ENCODE results near the gene CARNS1.
"Not testable (repeated sequence)": the region's sequence is repeated elsewhere in the genome, so short reads cannot be mapped to it uniquely, and the experiment has no call there.

CARNS1 gene

GRCh38 chr11:67400942-67401494 is 14.5 kb upstream of the CARNS1 start:
- no peaks in the 10 kb centered on the region for H3K79me2 ChIP-seq
- peak overlapping the region; percentile 87 for H3K4me2 ChIP-seq (ENCODE audit: low read length)
- no peak for TF ChIP-seq CTCF (IDR thresholded peaks at IDR 0.05)
- H3K36me3 ChIP-seq (ENCODE audit: control insufficient read depth, insufficient read depth, low read length): no peaks in the 10 kb centered on the region
- no peaks in the 10 kb centered on the region for H3K27me3 ChIP-seq (ENCODE audit: control insufficient read depth, insufficient read depth, low read length)
- H3K9ac ChIP-seq: peak overlapping the region; percentile 53
- H3K9me3 ChIP-seq (ENCODE audit: control insufficient read depth, low read length): no peaks in the 10 kb centered on the region
- H3K4me1 ChIP-seq: no peaks in the 10 kb centered on the region
- H2AFZ ChIP-seq: peak overlapping the region; percentile 72
- H3K27ac ChIP-seq: peak overlapping the region; percentile 61
- peak overlapping the region; percentile 71 for H3K4me3 ChIP-seq (ENCODE audit: low read depth, low read length)

DNA sequence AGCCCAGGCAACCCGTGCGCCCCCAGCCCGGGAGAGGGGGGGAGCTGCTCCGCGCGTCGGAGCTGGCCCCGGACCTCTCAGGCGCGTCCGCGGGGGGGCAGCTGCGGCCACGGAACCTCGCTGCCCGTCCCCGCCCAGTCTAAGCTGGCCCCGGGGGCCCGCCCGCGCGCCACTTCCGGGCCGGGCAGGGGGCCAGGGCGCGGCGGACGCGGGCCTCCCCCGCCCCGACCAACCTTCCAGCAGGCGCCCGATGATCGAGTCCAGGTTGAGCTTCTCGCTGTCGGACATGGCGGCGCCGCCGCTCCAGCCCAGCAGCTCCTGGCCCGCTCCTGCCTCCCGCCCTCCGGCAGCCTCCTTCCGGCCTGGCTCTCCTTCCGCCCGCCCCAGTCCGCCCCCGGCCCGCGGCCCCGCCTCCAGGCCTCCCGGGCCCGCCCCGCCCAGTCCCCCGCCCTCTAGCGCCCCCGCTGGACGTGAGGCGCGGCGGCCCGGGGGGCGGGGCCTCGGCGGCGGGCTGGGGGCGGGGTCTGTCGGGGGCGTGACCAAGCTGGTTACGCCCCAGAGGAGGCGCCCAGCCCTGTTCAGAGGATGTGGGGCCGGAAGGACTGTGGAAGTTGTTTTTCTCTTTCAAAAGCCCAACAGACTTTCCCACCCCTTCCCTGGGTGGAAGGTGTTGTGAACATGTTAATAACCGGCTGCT is 13.8 kb upstream of the CARNS1 start, which contains the start of gene PPP1CA:
Gene PPP1CA, minus strand, starts transcription at position 364 of the 697 bp plus-strand sequence. Its CDS starts 76 bp downstream, at position 288.
- H3K79me2 ChIP-seq: no peaks in the 10 kb centered on the region
- peak within 1 kb of the TSS; percentile 87 for H3K4me2 ChIP-seq (ENCODE audit: low read length)
- H2AFZ ChIP-seq: peak within 1 kb of the TSS; percentile 73
- H3K9ac ChIP-seq: peak within 1 kb of the TSS; percentile 53
- H3K4me1 ChIP-seq: no peaks in the 10 kb centered on the region
- H3K27me3 ChIP-seq (ENCODE audit: control insufficient read depth, insufficient read depth, low read length): no peaks in the 10 kb centered on the region
- H3K27ac ChIP-seq: peak within 1 kb of the TSS; percentile 61
- H3K36me3 ChIP-seq (ENCODE audit: control insufficient read depth, insufficient read depth, low read length): no peaks in the 10 kb centered on the region
- TF ChIP-seq CTCF (IDR thresholded peaks at IDR 0.05): peak; percentile 17
- H3K4me3 ChIP-seq (ENCODE audit: low read depth, low read length): peak within 1 kb of the TSS; percentile 71
- no peaks in the 10 kb centered on the region for H3K9me3 ChIP-seq (ENCODE audit: control insufficient read depth, low read length)

DNA sequence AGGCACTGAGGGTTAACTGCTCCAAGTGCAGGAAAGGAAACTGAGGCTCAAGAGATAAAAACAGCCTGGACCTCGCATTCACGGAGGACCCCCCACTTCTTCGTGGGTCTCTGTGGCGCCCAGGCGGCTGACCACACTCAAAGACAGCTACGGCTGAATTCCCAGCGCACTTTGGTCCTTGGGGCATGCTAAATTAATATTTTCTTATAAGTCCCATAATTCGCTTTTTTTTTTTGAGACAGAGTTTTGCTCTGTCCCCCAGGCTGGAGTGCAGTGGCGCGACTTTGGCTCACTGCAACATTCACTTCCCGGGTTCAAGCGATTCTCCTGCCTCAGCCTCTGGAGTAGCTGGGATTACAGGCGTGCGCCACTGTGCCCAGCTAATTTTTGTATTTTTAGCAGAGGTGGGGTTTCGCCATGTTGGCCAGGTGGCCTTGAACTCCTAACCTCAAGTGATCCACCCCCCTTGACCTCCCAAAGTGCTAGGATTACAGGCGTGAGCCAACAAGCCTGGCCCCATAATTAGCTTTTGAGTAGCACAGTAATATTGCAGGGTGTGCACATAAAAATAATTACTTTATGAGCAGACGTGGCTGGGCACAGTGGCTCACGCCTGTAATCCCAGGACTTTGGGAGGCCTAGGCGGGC is 13.2 kb upstream of the CARNS1 start:
- H3K4me1 ChIP-seq; H3K9ac ChIP-seq; H3K9me3 ChIP-seq (ENCODE audit: control insufficient read depth, low read length); H3K27me3 ChIP-seq (ENCODE audit: control insufficient read depth, insufficient read depth, low read length); H3K79me2 ChIP-seq; H3K36me3 ChIP-seq (ENCODE audit: control insufficient read depth, insufficient read depth, low read length): not testable (repeated sequence)
- Histone ChIP-seq H3K4me2 (ENCODE audit: low read length) (peak overlapping the region; percentile 67), H2AFZ (peak overlapping the region; percentile 73), H3K27ac (peak overlapping the region; percentile 57), H3K4me3 (ENCODE audit: low read depth, low read length) (peak overlapping the region; percentile 37)

DNA sequence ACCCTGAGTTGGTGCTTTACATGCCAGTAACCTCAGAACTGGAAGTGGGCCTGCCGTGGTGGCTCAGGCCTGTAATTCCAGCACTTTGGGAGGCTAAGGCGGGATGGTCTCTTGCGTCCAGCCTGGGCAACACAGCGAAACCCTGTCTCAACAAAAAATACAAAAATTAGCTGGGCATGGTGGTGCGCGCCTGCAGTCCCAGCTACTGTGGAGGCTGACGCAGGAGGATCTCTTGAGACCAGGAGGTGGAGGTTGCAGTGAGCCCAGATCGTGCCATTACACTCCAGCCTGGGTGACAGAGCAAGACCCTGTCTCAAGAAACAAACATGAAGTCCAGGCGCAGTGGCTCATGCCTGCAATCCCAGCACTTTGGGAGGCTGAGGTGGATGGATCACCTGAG is 12.4 kb upstream of the CARNS1 start:
- H3K4me3 ChIP-seq (ENCODE audit: low read depth, low read length); H3K9me3 ChIP-seq (ENCODE audit: control insufficient read depth, low read length); H2AFZ ChIP-seq; H3K79me2 ChIP-seq; H3K36me3 ChIP-seq (ENCODE audit: control insufficient read depth, insufficient read depth, low read length); H3K27me3 ChIP-seq (ENCODE audit: control insufficient read depth, insufficient read depth, low read length); H3K4me2 ChIP-seq (ENCODE audit: low read length); H3K9ac ChIP-seq; H3K27ac ChIP-seq; H3K4me1 ChIP-seq: not testable (repeated sequence)

DNA sequence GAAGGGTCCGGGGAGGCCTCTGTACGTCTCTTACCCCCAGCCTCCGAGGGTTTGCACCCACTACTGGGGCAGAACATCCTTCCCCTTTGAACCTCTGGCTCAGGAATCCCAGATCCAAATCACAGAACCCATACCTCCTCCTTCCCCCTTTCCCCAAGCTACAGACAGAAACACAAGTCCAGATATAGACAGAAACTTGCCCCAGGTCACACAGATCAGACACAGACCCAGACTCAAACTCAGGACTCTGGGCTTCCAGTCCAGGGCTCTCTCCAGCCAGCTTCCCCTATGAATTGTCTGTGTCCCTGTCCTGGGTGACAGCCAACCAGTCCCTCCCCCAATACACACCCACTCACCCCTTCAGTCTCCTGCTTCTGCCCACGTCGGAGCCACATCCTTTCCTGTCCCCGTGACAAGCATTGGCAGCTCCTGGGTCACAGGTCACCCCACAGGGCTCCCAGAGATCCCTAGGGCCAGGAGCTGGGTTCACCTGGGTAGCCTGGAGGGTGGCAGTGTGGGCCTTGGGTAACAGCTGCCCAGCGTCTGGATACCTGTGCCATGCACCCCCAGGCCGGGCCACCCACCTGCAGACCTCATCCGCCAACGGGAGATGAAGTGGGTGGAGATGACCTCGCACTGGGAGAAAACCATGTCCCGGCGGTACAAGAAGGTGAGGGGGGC is 10.8 kb upstream of the CARNS1 start:
- H3K9me3 ChIP-seq (ENCODE audit: control insufficient read depth, low read length): no peaks in the 10 kb centered on the region
- H3K4me1 ChIP-seq: no peaks in the 10 kb centered on the region
- H3K27me3 ChIP-seq (ENCODE audit: control insufficient read depth, insufficient read depth, low read length): no peaks in the 10 kb centered on the region
- no peak overlapping the region for H2AFZ ChIP-seq
- no peak overlapping the region for H3K4me2 ChIP-seq (ENCODE audit: low read length)
- no peaks in the 10 kb centered on the region for H3K79me2 ChIP-seq
- no peak for TF ChIP-seq CTCF (IDR thresholded peaks at IDR 0.05)
- H3K27ac ChIP-seq: no peak overlapping the region
- H3K4me3 ChIP-seq (ENCODE audit: low read depth, low read length): no peak overlapping the region
- no peaks in the 10 kb centered on the region for H3K36me3 ChIP-seq (ENCODE audit: control insufficient read depth, insufficient read depth, low read length)
- H3K9ac ChIP-seq: no peak overlapping the region

Data from parathyroid adenoma (tissue), 2 donors.